Ascending aorta (tissue), 2 donors: ENCODE data around the gene LRIT2. TPM values are rescaled to one million over a fixed set of nuclear protein-coding genes. Genes with fewer than 3 reads are reported as not detected.

Experiments
- DNase-seq, 2 donors: peaks; one replicate each; pipeline ENCODE4 v3.0.0-alpha.2; 2019; ENCODE audit warnings: low spot score in 2 of 2
- H3K27ac ChIP-seq, 2 donors: fragments of 200-600 bp; sonication (generic); one replicate each; pipeline ENCODE4 v1.5.1; 2016 to 2017; ENCODE audit warnings: mild to moderate bottlenecking in 1 of 2
- H3K27me3 ChIP-seq: fragments of 200-600 bp; sonication (generic); one replicate; pipeline ENCODE4 v1.5.1; 2017
- H3K36me3 ChIP-seq, 2 donors: fragments of 200-600 bp; sonication (generic); one replicate each; pipeline ENCODE4 v1.5.1; 2016
- H3K4me1 ChIP-seq, 2 donors: fragments of 200-600 bp; sonication (generic); one replicate each; pipeline ENCODE4 v1.5.1; 2016 to 2017; ENCODE audit warnings: mild to moderate bottlenecking in 1 of 2
- H3K4me3 ChIP-seq, 2 donors: fragments of 200-600 bp; sonication (generic); one replicate each; pipeline ENCODE4 v1.5.1; 2016 to 2017; ENCODE audit warnings: mild to moderate bottlenecking in 1 of 2
- H3K9me3 ChIP-seq, 2 donors: fragments of 200-600 bp; sonication (generic); one replicate each; pipeline ENCODE4 v1.5.1; 2016
- intact Hi-C: fragments of 100-400 bp; cut with DNase I; formaldehyde crosslinking; loops from one replicate; pipeline ENCODE4 v1.15.1; 2023
- total RNA-seq: library from RNA; depleted of rRNA; stranded (reverse); fragments of >200 nt; gene quantifications from one replicate; pipeline ENCODE4 v1.1.0, GENCODE V29; 2016
- TF ChIP-seq, protein P1 (sequence below), 3 experiments: fragments of 200-600 bp in 2 of 3; fragments of 450-650 bp in 1 of 3; sonication (generic) in 2 of 3; IDR thresholded peaks; one replicate each; pipeline ENCODE4 v1.5.1; 2016 to 2019; ENCODE audit warnings: antibody characterized with exemption in 3 of 3, mild to moderate bottlenecking in 1 of 3, moderate library complexity in 1 of 3

Gene LRIT2
- total RNA-seq, 1 donor from 2014 or later, result not detected

DNA sequence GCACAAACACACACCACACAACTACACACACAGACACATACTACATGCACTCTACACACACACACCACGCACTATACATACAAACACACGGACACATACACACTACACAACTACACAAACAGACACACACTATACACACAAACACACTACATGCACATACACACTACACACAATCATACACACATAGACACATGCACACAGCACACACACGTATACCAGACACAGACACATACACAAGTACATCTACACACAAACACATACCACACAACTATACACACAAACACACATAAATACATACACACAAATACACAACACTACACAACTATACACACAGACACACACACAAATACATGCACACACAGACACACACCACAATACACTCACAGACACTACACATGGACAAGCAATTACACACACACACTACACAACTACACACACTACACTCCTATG lies 47.2 kb downstream of the LRIT2 start:
- Histone ChIP-seq H3K9me3 (no peaks in the 10 kb centered on the region), H3K27ac (no peak overlapping the region), H3K4me1 (no peaks in the 10 kb centered on the region), H3K36me3 (no peaks in the 10 kb centered on the region), H3K4me3 (no peak overlapping the region), H3K27me3 (no peaks in the 10 kb centered on the region)
- DNase-seq, result no peak
- TF ChIP-seq, protein P1, sequence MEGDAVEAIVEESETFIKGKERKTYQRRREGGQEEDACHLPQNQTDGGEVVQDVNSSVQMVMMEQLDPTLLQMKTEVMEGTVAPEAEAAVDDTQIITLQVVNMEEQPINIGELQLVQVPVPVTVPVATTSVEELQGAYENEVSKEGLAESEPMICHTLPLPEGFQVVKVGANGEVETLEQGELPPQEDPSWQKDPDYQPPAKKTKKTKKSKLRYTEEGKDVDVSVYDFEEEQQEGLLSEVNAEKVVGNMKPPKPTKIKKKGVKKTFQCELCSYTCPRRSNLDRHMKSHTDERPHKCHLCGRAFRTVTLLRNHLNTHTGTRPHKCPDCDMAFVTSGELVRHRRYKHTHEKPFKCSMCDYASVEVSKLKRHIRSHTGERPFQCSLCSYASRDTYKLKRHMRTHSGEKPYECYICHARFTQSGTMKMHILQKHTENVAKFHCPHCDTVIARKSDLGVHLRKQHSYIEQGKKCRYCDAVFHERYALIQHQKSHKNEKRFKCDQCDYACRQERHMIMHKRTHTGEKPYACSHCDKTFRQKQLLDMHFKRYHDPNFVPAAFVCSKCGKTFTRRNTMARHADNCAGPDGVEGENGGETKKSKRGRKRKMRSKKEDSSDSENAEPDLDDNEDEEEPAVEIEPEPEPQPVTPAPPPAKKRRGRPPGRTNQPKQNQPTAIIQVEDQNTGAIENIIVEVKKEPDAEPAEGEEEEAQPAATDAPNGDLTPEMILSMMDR (IDR thresholded peaks at IDR 0.05), result no peak
- intact Hi-C loops, result no loop called here

DNA sequence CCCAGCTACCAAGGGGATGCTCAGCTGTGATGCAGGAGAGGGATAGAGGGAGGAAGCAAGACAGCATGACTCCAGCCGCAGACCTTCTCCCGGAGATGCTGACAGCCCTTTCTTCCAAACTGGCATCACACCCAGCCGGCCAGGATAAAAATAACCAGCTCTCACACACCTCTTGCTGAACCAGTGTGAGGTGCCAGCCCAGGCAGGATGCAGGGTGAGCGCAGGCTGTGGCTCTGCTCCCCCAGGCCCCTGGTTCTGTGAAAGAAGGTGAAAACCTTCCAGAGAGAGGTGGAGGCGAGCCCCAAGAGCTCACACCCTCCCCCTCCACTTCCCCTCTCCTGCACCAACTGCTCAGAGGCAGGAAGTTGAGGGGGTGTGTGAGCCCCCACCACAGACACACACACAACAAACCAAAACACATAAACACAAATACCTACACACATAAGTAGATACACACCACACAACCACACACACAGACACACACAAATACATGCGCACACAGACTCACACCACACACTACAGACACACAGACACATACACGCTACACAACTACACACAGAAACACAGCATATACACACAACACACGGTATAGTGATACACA lies 47.7 kb downstream of the LRIT2 start:
- no peaks in the 10 kb centered on the region for H3K4me1 ChIP-seq
- intact Hi-C loops, result no loop called here
- H3K36me3 ChIP-seq, result no peaks in the 10 kb centered on the region
- no peaks in the 10 kb centered on the region for H3K9me3 ChIP-seq
- H3K27me3 ChIP-seq, result no peaks in the 10 kb centered on the region
- H3K4me3 ChIP-seq, result no peak overlapping the region
- TF ChIP-seq, protein P1 (IDR thresholded peaks at IDR 0.05), result no peak
- no peak overlapping the region for H3K27ac ChIP-seq
- no peak for DNase-seq

DNA sequence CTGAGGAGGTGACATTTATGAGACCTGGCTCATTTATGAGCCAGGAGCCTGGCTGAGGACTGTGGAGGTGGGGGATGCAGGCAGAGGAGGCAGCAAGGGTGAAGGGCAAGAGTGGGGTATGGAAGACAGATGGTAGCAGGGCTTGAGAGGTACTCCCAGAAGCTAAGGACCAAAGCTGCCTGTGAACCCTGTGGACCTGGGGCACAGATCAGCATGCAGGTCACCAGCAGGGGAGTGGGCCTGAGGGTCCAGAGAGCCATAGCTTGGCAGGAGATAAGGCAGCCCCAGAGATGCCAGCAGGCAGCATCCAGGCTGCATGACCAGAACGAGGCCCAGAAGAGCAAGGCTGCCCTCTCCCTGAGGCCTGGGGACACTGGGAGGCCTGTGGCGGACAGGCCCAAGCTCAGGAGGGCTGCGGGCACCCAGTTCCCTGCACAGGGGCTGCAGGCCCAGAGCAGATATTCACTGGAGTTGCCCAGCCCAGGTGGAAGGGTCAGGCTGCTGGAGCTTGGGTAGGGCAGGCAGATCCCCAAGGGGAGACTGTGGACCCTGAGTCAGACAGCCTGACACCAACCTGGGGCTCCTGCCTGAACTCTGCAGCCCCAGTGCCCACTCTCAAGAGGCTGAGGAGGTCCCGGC lies 48.4 kb downstream of the LRIT2 start:
- H3K27ac ChIP-seq, result no peak overlapping the region
- H3K9me3 ChIP-seq, result no peaks in the 10 kb centered on the region
- no peak for DNase-seq
- H3K36me3 ChIP-seq, result no peaks in the 10 kb centered on the region
- intact Hi-C loops, result no loop called here
- H3K27me3 ChIP-seq, result no peaks in the 10 kb centered on the region
- TF ChIP-seq, protein P1 (IDR thresholded peaks at IDR 0.05), result no peak
- no peaks in the 10 kb centered on the region for H3K4me1 ChIP-seq
- no peak overlapping the region for H3K4me3 ChIP-seq

DNA sequence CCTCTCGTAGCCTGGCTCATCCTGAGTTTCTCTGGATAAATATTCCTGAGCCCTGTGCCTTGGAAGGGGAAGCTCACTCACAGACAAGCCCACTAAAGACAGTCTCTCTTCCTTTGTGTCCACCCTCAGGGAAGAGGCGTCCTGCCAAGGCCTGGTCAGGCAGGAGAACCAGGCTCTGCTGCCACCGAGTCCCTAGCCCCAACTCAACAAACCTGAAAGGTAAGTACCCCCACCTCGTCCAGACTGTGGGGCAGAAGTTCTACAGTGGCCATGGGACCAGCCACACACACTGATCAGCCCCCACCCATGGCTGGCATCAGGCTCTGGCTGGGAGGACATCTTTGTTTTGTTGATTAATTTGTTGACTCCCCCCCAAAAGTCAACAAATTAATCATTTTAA lies 49.0 kb downstream of the LRIT2 start:
- no peaks in the 10 kb centered on the region for H3K9me3 ChIP-seq
- no peak overlapping the region for H3K4me3 ChIP-seq
- TF ChIP-seq, protein P1 (IDR thresholded peaks at IDR 0.05), result no peak
- no peak for DNase-seq
- intact Hi-C loops, result no loop called here
- no peaks in the 10 kb centered on the region for H3K4me1 ChIP-seq
- H3K36me3 ChIP-seq, result no peaks in the 10 kb centered on the region
- H3K27me3 ChIP-seq, result no peaks in the 10 kb centered on the region
- no peak overlapping the region for H3K27ac ChIP-seq

DNA sequence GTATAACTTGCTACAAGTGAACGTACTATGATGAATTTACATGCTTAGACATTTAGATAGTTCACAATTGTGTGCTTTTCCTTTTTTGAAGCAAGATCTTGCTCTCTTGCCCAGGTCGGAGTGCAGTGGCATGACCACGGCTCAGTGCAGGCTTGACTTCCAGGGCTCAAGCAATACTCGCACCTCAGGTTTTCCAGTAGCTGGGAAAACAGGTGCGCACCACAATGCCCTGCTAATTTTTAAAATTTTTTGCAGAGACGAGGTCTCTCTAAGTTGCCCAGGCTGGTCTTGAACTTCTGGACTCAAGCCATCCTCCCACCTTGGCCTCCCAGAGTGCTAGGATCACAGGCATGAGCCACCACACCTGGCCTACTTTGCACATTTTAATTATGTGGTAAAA lies 49.9 kb downstream of the LRIT2 start:
- TF ChIP-seq, protein P1 (IDR thresholded peaks at IDR 0.05), result no peak
- intact Hi-C loops, result no loop called here
- DNase-seq, result no peak
- H3K4me3 ChIP-seq, result no peak overlapping the region
- no peak overlapping the region for H3K27ac ChIP-seq
- no peaks in the 10 kb centered on the region for H3K4me1 ChIP-seq
- no peaks in the 10 kb centered on the region for H3K36me3 ChIP-seq
- no peaks in the 10 kb centered on the region for H3K27me3 ChIP-seq
- H3K9me3 ChIP-seq, result no peaks in the 10 kb centered on the region
